Globus pallidus (tissue), 1 donor: ENCODE data around the gene FDPS.
"Not testable (repeated sequence)": the region's sequence is repeated elsewhere in the genome, so short reads cannot be mapped to it uniquely, and the experiment has no call there.

ENCODE experiments used
- DNase-seq: peaks from one replicate; pipeline ENCODE4 v3.0.0-alpha.2; 2015; ENCODE audit warnings: low spot score

Gene FDPS

GRCh38 chr1:155320252-155320651 is 11.6 kb downstream of the FDPS start:
- no peak for DNase-seq

- peak; percentile 64 for DNase-seq
These were observed 12.3 kb downstream of the FDPS start, which contains the start of gene RUSC1 for GRCh38 chr1:155320661-155321617. TSS of gene RUSC1 (plus strand) at chr1:155320894. CDS start at chr1:155321774, 880 bp downstream.

GRCh38 chr1:155321639-155322503 is 13.2 kb downstream of the FDPS start:
- no peak for DNase-seq

- no peak for DNase-seq
These were observed 13.9 kb downstream of the FDPS start for GRCh38 chr1:155322571-155322952.

- peak; percentile 84 for DNase-seq
These were observed 14.5 kb downstream of the FDPS start for GRCh38 chr1:155322953-155323728.

GRCh38 chr1:155323729-155324036 is 15.0 kb downstream of the FDPS start:
- peak; percentile 81 for DNase-seq

GRCh38 chr1:155324037-155324716 is 15.5 kb downstream of the FDPS start:
- peak; percentile 96 for DNase-seq

- DNase-seq, result no peak
These were observed 16.3 kb downstream of the FDPS start for GRCh38 chr1:155324717-155325602.

GRCh38 chr1:155325603-155325893 is 16.9 kb downstream of the FDPS start:
- no peak for DNase-seq

- DNase-seq, result no peak
These were observed 17.4 kb downstream of the FDPS start for GRCh38 chr1:155326020-155326526.

- no peak for DNase-seq
These were observed 18.0 kb downstream of the FDPS start for GRCh38 chr1:155326631-155327037.

GRCh38 chr1:155327981-155328380 is 19.3 kb downstream of the FDPS start:
- no peak for DNase-seq

GRCh38 chr1:155328856-155329255 is 20.2 kb downstream of the FDPS start:
- not testable (repeated sequence) for DNase-seq

GRCh38 chr1:155329980-155330598 is 21.4 kb downstream of the FDPS start:
- DNase-seq, result no peak

- DNase-seq, result no peak
These were observed 26.3 kb downstream of the FDPS start for GRCh38 chr1:155334962-155335361.

- no peak for DNase-seq
These were observed 30.9 kb downstream of the FDPS start for GRCh38 chr1:155339515-155340097.

GRCh38 chr1:155342842-155343241 is 34.2 kb downstream of the FDPS start:
- no peak for DNase-seq

- DNase-seq, result no peak
These were observed 44.0 kb downstream of the FDPS start for GRCh38 chr1:155352631-155353030.

- DNase-seq, result no peak
These were observed 51.4 kb downstream of the FDPS start for GRCh38 chr1:155360051-155360450.
